Stimulated activated CD4-positive, alpha-beta T cell treated with anti-CD3 and anti-CD28 coated beads, Interleukin-15, amount 100 ng/mL, for 48 hours (primary cell): ENCODE results near the gene ANKUB1.
A peak's percentile ranks its signal among the peaks of the same experiment; 100 is the strongest.

Source experiments
- DNase-seq, 2 donors: peaks; one replicate each; pipeline ENCODE4 v3.0.0-alpha.2; 2020; ENCODE audit warnings: low read depth in 2 of 2

ANKUB1 gene

GRCh38 chr3:149809699-149810098, 17.3 kb upstream of the ANKUB1 start:
- no peak for DNase-seq

- peak; percentile 14 to 42 for DNase-seq
Measured at GRCh38 chr3:149808209-149808829, 16.0 kb upstream of the ANKUB1 start.

DNA sequence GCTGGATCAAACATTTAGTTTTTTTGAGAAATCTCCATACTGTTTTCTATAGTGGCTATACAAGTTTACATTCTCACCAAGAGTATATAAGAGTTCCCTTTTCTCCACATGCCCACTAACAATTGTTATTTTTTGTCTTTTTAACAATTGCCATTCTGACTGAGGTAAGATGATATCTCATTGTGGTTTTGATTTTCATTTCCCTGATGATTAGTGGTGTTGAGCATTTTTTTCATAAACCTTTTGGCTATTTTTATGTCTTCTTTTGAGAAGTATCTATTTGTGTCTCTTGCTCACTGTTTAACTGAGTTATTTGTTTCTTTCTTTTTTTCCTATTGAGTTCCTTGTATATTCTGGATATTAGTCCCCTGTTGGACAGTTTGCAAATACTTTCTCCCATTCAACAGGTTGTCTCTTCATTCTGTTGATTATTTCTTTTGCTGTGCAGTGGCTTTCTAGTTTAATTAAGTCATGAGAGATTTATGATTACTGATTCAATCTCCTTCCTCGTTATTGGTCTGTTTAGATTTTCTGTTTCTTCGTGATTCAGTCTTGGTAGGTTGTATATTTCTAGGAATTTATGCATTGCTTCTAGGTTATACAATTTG, 13.9 kb upstream of the ANKUB1 start:
- no peak for DNase-seq

GRCh38 chr3:149801639-149802038, 9.3 kb upstream of the ANKUB1 start:
- DNase-seq = no peak

- DNase-seq = no peak
Measured at GRCh38 chr3:149801195-149801594, 8.8 kb upstream of the ANKUB1 start.

DNA sequence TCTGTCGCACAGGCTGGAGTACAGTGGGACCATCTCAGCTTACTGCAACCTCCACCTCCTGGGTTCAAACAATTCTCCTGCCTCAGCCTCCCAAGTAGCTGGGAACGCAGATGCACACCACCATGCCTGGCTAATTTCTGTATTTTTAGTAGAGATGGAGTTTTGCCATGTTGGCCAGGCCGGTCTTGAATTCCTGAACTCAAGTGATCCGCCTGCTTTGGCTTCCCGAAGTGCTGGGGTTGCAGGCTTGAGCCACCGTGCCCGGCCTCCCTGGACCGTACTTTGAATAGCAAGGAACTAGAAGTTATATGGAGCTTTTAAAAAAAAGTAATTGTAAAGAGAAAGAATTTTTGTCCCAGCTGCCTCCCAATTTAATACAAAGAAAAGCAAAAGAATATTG, 8.3 kb upstream of the ANKUB1 start:
- no peak for DNase-seq

- no peak for DNase-seq
Measured at GRCh38 chr3:149796026-149796425, 3.7 kb upstream of the ANKUB1 start.

GRCh38 chr3:149790698-149791097, 1.7 kb downstream of the ANKUB1 start:
- DNase-seq = no peak

DNA sequence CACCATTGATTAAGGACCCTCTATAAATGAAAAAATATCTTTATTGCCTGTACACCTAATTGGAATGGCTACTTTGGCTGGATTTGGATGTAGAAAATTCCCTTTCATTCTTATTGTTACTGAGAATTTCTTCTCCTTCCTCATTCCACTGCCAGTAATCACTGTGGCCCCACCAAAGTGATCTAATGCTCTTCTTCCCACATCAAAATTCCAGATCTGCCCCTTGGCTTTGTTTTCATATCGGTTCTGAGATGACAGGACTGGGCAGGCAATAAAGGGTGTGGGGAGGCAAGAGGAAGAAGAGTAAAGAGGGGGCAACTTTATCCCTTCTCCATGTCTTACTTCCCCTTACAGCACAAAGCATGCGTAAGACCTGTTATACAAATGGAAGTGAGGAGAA, 2.1 kb downstream of the ANKUB1 start:
- no peak for DNase-seq

- no peak for DNase-seq
Measured at GRCh38 chr3:149784064-149784704, 8.2 kb downstream of the ANKUB1 start.

DNA sequence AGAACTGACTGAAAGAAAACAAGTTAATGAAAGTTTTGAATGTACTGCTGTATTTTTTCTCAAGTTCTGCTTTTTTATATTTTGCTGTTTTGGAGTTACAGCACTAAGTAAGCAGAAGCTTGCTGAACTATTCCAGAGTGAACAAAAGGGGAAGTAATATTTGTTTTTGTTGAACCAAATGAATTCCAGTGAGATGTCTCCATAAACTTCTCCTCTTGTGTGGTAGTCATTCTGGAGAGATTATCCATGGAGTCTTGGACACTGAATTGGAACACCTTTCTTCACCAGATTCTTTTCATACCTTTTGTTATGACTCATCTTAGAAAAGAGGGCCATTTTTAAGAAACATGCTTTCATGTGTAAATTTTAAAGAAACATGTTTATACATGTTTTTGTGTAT, 8.8 kb downstream of the ANKUB1 start:
- no peak for DNase-seq

DNA sequence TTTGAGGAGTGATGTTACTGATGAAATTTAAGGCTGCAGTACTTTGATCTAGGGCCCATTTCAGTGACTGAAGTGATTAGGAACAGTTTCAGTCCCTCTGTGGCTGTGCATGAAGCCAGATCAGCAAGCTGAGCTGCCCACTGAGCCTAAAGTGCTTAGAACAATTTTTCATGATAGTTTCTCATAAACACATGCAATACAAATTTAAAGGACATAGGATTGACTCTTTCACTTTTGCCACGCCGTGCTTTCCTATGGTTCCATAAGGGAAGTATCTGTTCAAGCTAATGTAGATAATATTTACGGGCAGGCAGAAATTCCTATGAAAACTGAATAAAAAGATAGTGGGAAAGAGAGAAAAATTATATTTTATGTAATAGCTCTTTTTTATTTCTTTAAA, 10.6 kb downstream of the ANKUB1 start:
- no peak for DNase-seq

DNA sequence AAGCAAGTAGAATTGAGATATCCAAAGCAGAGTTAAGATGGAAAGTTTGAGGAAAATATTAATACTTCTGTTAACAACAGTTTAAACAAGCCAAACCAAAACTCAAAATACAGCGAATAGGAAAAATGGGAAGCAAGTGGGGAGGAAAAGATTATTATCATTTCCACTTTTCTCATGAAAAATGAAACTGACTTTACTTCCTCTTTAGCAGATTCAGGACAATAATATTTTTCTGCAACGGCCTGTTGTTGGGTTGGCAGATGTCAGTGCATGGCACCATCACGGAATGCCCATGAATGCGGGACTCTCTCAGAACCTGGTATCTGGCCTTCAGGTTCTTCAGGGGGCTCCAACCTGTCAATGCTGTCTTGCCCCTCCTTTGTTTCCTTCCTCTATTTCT, 11.1 kb downstream of the ANKUB1 start:
- DNase-seq = no peak

DNA sequence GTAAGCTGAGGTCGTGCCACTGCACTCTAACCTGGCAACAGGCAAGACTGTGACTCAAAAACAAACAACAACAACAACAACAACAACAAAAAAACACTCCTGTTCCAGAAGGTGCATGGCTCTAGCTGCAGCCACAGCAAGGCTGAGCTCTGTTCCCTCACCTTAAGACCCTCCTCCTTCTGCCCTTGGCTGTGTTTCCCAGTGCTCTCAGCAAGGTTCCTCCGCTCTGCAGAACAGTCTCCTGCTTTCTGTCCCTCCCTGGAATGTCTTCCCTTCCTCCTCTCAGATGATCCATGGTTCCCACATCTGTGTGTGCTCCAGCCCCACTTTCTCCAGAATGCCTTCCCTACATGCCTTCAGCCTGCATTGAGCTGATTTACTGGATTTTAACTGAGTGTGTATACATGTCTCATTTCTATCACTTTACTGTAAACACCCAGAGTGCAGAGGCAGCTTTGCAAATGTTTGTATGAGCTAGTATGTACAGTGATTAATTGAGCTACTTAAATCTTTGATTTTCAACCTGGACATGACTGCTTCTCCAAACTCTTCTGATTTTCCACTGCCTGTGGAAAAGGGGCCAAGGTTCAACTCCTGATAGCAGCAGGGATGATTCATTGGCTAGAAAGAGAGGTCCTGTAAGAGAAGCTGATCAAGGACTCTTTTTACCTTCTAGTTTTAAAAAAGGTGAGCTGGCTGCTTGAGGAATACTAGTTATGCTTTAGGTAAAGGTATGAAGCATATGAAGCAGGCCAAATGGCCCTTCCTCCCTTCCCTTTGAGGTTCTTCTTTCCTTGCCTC, 14.7 kb downstream of the ANKUB1 start:
- DNase-seq = no peak

DNA sequence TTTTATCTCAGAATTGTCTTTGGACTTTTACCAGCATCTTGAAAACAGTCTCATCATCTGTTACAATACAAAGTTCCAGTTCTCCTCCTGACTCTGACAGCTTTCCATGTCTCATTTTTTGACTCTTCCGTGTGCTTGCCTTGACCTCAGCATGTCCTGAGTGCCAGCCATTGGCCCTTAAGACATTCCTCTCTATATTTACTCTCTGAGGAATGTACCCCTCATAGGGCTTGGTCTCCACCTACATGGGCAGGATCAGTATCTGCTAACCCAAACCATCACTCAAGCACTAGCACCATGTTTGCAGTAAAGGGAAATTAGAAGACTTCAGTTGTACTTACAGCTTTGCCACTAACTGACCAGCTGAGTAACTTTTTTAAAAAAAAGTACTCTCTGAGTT, 16.2 kb downstream of the ANKUB1 start:
- DNase-seq = no peak

- DNase-seq = no peak
Measured at GRCh38 chr3:149772861-149773260, 19.5 kb downstream of the ANKUB1 start.

GRCh38 chr3:149771652-149772271, 20.6 kb downstream of the ANKUB1 start:
- peak in 1 of 2 donors; percentile 36 for DNase-seq

- no peak for DNase-seq
Measured at GRCh38 chr3:149770246-149770645, 22.1 kb downstream of the ANKUB1 start.

GRCh38 chr3:149768704-149769103, 23.6 kb downstream of the ANKUB1 start:
- no peak for DNase-seq

DNA sequence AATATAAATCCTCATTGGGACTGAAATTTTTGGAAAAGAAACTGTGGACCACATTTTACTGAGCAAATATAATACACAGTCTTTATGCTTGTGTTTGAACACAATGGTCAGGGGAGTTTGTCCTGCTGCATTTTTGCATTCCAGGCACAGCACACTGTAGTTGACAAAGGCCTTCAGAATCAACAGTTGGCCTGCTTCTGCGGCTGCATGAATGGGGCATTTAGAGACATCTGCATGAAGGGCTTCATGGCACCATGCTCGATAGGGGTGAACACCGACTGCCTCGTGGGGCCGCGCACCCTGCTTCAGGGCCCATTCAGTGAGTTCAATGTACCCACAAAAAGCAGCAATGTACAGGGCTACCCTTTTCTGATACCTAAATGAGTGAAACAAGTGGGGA, 24.6 kb downstream of the ANKUB1 start:
- DNase-seq = no peak

GRCh38 chr3:149765762-149766334, 26.5 kb downstream of the ANKUB1 start:
- no peak for DNase-seq

DNA sequence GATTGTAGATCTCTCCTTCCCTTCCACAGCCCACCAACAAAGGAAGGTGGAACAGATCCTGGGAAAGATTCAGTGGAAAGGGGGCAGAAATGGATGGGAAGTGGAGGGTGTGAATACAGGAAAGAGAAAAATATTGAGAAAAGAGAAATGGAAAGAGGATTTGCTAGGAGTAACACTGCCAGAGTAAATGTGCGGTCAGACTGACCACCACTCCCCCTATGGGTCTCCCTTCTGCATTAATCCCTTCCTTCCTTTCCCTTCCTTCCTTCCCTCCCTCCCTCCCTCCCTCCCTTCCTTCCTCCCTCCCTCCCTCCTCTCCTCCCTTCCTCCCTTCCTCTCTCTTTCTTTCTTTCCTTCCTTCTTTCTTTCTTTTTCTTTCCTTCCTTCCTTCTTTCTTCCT, 28.1 kb downstream of the ANKUB1 start:
- DNase-seq = no peak
